Thyroid gland (tissue), 4 donors: ENCODE results near the gene SND1.

Experiments
- POLR2A ChIP-seq, 2 donors: fragments of 450-650 bp; IDR thresholded peaks; one replicate each; pipeline ENCODE4 v1.6.1; 2017; ENCODE audit warnings: antibody characterized with exemption in 2 of 2, mild to moderate bottlenecking in 2 of 2, moderate library complexity in 1 of 2
- TF ChIP-seq, protein P1 (sequence below), 6 experiments: fragments of 200-600 bp in 3 of 6; fragments of 450-650 bp in 3 of 6; sonication (generic) in 3 of 6; IDR thresholded peaks; one replicate each; pipeline ENCODE4 v1.5.1; 2016 to 2019; ENCODE audit warnings: antibody characterized with exemption in 6 of 6, mild to moderate bottlenecking in 2 of 6, inconsistent platforms in 1 of 6, moderate library complexity in 1 of 6

DNA sequence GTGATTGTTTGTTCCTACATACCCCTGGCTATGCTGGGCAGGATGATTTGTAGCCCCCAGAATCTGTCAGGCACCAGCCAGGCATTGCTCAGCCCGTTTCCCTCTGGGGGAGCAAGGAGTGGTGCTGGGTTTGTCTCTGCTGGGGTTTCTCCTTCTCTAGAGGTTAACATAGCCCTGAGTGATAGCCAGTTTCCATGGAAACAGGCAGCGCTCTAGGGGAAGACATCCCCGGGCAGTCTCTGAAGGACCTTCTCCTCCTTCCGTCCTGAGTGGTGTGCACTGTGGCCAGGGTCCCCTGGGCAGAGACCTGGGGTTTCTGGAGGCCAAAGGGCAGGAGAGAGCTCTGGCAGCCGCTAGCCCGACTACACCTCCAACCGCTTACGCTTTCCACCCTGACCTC, 429.8 kb downstream of the SND1 start:
- TF ChIP-seq, protein P1, sequence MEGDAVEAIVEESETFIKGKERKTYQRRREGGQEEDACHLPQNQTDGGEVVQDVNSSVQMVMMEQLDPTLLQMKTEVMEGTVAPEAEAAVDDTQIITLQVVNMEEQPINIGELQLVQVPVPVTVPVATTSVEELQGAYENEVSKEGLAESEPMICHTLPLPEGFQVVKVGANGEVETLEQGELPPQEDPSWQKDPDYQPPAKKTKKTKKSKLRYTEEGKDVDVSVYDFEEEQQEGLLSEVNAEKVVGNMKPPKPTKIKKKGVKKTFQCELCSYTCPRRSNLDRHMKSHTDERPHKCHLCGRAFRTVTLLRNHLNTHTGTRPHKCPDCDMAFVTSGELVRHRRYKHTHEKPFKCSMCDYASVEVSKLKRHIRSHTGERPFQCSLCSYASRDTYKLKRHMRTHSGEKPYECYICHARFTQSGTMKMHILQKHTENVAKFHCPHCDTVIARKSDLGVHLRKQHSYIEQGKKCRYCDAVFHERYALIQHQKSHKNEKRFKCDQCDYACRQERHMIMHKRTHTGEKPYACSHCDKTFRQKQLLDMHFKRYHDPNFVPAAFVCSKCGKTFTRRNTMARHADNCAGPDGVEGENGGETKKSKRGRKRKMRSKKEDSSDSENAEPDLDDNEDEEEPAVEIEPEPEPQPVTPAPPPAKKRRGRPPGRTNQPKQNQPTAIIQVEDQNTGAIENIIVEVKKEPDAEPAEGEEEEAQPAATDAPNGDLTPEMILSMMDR (IDR thresholded peaks at IDR 0.05) = no peak
- no peak for TF ChIP-seq POLR2A (IDR thresholded peaks at IDR 0.05)
